Gastrocnemius medialis (tissue), 4 donors: Measurements from ENCODE around the gene ZFP37.

Experiments used
- POLR2A ChIP-seq, 2 donors: fragments of 450-650 bp; IDR thresholded peaks; one replicate each; pipeline ENCODE4 v1.6.1; 2017; ENCODE audit warnings: antibody characterized with exemption in 2 of 2, mild to moderate bottlenecking in 2 of 2, moderate library complexity in 2 of 2
- TF ChIP-seq, protein P1 (sequence below), 5 experiments: fragments of 450-650 bp in 3 of 5; fragments of 200-600 bp in 2 of 5; sonication (generic) in 2 of 5; IDR thresholded peaks in 4 of 5; conservative IDR thresholded peaks in 1 of 5; 1 replicate in 4 of 5; 2 replicates in 1 of 5; pipeline ENCODE4 v1.5.1; 2016 to 2019; ENCODE audit warnings: antibody characterized with exemption in 5 of 5, mild to moderate bottlenecking in 3 of 5, moderate library complexity in 3 of 5

- TF ChIP-seq, protein P1, sequence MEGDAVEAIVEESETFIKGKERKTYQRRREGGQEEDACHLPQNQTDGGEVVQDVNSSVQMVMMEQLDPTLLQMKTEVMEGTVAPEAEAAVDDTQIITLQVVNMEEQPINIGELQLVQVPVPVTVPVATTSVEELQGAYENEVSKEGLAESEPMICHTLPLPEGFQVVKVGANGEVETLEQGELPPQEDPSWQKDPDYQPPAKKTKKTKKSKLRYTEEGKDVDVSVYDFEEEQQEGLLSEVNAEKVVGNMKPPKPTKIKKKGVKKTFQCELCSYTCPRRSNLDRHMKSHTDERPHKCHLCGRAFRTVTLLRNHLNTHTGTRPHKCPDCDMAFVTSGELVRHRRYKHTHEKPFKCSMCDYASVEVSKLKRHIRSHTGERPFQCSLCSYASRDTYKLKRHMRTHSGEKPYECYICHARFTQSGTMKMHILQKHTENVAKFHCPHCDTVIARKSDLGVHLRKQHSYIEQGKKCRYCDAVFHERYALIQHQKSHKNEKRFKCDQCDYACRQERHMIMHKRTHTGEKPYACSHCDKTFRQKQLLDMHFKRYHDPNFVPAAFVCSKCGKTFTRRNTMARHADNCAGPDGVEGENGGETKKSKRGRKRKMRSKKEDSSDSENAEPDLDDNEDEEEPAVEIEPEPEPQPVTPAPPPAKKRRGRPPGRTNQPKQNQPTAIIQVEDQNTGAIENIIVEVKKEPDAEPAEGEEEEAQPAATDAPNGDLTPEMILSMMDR (IDR thresholded peaks at IDR 0.05 in 4 of 5, conservative IDR thresholded peaks at IDR 0.05 in 1 of 5): no peak
- TF ChIP-seq POLR2A (IDR thresholded peaks at IDR 0.05): no peak
These were observed 13.5 kb downstream of the ZFP37 start for GRCh38 chr9:113042884-113043657.
